HEK293 (cell line): ENCODE results near the gene SH2D1A.

Experiments
- CTCF ChIP-seq: fragments of 450-650 bp; formaldehyde crosslinking; IDR thresholded peaks from 2 replicates; pipeline ENCODE4 v1.5.1; 2016; ENCODE audit warnings: missing biosample characterization, missing genetic modification characterization
- KLF10 ChIP-seq: fragments of 450-650 bp; IDR thresholded peaks from 2 replicates; pipeline ENCODE4 v1.5.1; 2018; ENCODE audit warnings: missing biosample characterization, mild to moderate bottlenecking, missing genetic modification characterization
- KLF7 ChIP-seq: fragments of 450-650 bp; formaldehyde crosslinking; IDR thresholded peaks from 2 replicates; pipeline ENCODE4 v1.5.1; 2016; ENCODE audit warnings: missing biosample characterization, missing genetic modification characterization, borderline replicate concordance
- PBX3 ChIP-seq: sonication (generic); formaldehyde crosslinking; IDR thresholded peaks from 2 replicates; pipeline ENCODE4 v1.8.1; 2022; ENCODE audit warnings: mild to moderate bottlenecking, moderate library complexity, missing genetic modification reagents
- ZNF140 ChIP-seq: fragments of 450-650 bp; formaldehyde crosslinking; IDR thresholded peaks from 2 replicates; pipeline ENCODE4 v1.5.1; 2016; ENCODE audit warnings: missing biosample characterization, missing genetic modification characterization
- ZNF221 ChIP-seq: fragments of 450-650 bp; formaldehyde crosslinking; IDR thresholded peaks from 2 replicates; pipeline ENCODE4 v1.5.1; 2017; ENCODE audit warnings: missing biosample characterization, missing genetic modification characterization, borderline replicate concordance
- ZNF280C ChIP-seq: fragments of 450-650 bp; formaldehyde crosslinking; IDR thresholded peaks from 2 replicates; pipeline ENCODE4 v1.5.1; 2016; ENCODE audit warnings: missing biosample characterization, missing genetic modification characterization
- ZNF48 ChIP-seq: fragments of 450-650 bp; formaldehyde crosslinking; IDR thresholded peaks from 2 replicates; pipeline ENCODE4 v1.5.1; 2016; ENCODE audit warnings: missing biosample characterization, missing genetic modification characterization
- ZNF530 ChIP-seq: fragments of 450-650 bp; formaldehyde crosslinking; IDR thresholded peaks from 2 replicates; pipeline ENCODE4 v1.5.1; 2016; ENCODE audit warnings: low read depth, missing biosample characterization, missing genetic modification characterization
- ZNF747 ChIP-seq: fragments of 450-650 bp; formaldehyde crosslinking; IDR thresholded peaks from 2 replicates; pipeline ENCODE4 v1.5.1; 2016; ENCODE audit warnings: missing biosample characterization, missing genetic modification characterization
- ZNF776 ChIP-seq: fragments of 450-650 bp; formaldehyde crosslinking; IDR thresholded peaks from 2 replicates; pipeline ENCODE4 v1.5.0; 2017; ENCODE audit warnings: missing biosample characterization, missing genetic modification characterization, borderline replicate concordance
- TF ChIP-seq, protein P1 (sequence below): fragments of 450-650 bp; IDR thresholded peaks from 2 replicates; pipeline ENCODE4 v1.5.1; 2018; ENCODE audit warnings: missing biosample characterization, mild to moderate bottlenecking, missing genetic modification characterization

- TF ChIP-seq KLF7 = no peak
- TF ChIP-seq ZNF280C (tag by site-specific recombination) = no peak
- TF ChIP-seq CTCF (tag by site-specific recombination) = no peak
- no peak for TF ChIP-seq ZNF48
- no peak for TF ChIP-seq PBX3
- no peak for TF ChIP-seq KLF10 (tag by site-specific recombination)
- TF ChIP-seq, protein P1, sequence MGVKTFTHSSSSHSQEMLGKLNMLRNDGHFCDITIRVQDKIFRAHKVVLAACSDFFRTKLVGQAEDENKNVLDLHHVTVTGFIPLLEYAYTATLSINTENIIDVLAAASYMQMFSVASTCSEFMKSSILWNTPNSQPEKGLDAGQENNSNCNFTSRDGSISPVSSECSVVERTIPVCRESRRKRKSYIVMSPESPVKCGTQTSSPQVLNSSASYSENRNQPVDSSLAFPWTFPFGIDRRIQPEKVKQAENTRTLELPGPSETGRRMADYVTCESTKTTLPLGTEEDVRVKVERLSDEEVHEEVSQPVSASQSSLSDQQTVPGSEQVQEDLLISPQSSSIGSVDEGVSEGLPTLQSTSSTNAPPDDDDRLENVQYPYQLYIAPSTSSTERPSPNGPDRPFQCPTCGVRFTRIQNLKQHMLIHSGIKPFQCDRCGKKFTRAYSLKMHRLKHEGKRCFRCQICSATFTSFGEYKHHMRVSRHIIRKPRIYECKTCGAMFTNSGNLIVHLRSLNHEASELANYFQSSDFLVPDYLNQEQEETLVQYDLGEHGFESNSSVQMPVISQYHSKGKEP (tag by site-specific recombination) = no peak
- no peak for TF ChIP-seq ZNF221 (tag by site-specific recombination)
- no peak for TF ChIP-seq ZNF140 (tag by site-specific recombination)
- no peak for TF ChIP-seq ZNF530
- TF ChIP-seq ZNF747 (tag by site-specific recombination) = no peak
- TF ChIP-seq ZNF776 (tag by site-specific recombination) = no peak
Observed at GRCh38 chrX:124393659-124394058, 47.3 kb downstream of the SH2D1A start.
